Stimulated activated naive CD8-positive, alpha-beta T cell treated with anti-CD3 and anti-CD28 coated beads, Interleukin-15, amount 100 ng/mL, for 72 hours (primary cell): ENCODE measurements around the gene TRIM37.
A peak's percentile ranks its signal among the peaks of the same experiment; 100 is the strongest.
"Not testable (repeated sequence)": the region's sequence is repeated elsewhere in the genome, so short reads cannot be mapped to it uniquely, and the experiment has no call there.

Source experiments
- ATAC-seq: fragments of 150-1000 bp; cut with Tn5 transposase; 2 replicates; pipeline ENCODE4 v1.10.0; 2021; ENCODE audit warnings: mild to moderate bottlenecking, moderate library complexity
- DNase-seq, 2 donors: peaks; one replicate each; pipeline ENCODE4 v3.0.0; 2021 to 2022
- H3K27ac Mint-ChIP-seq, 2 donors: one replicate each; pipeline ENCODE4 v1.8.0; 2022; ENCODE audit warnings: mild to moderate bottlenecking in 2 of 2, mixed read lengths in 2 of 2, moderate library complexity in 2 of 2
- H3K27me3 Mint-ChIP-seq: one replicate; pipeline ENCODE4 v1.8.0; 2022; ENCODE audit warnings: mixed read lengths
- H3K4me1 Mint-ChIP-seq: one replicate; pipeline ENCODE4 v1.8.0; 2022; ENCODE audit warnings: mild to moderate bottlenecking, mixed read lengths
- H3K4me3 Mint-ChIP-seq, 2 donors: one replicate each; pipeline ENCODE4 v1.8.0; 2022; ENCODE audit warnings: mild to moderate bottlenecking in 2 of 2, mixed read lengths in 2 of 2, moderate library complexity in 1 of 2
- H3K9me3 Mint-ChIP-seq, 2 donors: one replicate each; pipeline ENCODE4 v1.8.0; 2022; ENCODE audit warnings: mixed read lengths in 2 of 2

The TRIM37 gene

GRCh38 chr17:59106463-59107305 lies at the start of gene TRIM37:
TSS of gene TRIM37 (minus strand) at chr17:59106880. CDS start at chr17:59106461, 419 bp downstream.
- H3K4me3 Mint-ChIP-seq, result peak within 1 kb of the TSS; percentile 96 to 100
- ATAC-seq (peak; percentile 97), DNase-seq (peak; percentile 99 to 100)
- H3K27me3 Mint-ChIP-seq, result no peaks in the 10 kb centered on the region
- no peaks in the 10 kb centered on the region for H3K9me3 Mint-ChIP-seq
- H3K27ac Mint-ChIP-seq, result peak within 1 kb of the TSS; percentile 99
- peaks cover 61% of the 10 kb centered on the region for H3K4me1 Mint-ChIP-seq

GRCh38 chr17:59155439-59156177 lies 48.9 kb upstream of the TRIM37 start, which contains the start of gene PRR11:
TSS of gene PRR11 (plus strand) at chr17:59155746. CDS start at chr17:59169753, 14,007 bp downstream.
- Mint-ChIP-seq H3K9me3 (no peaks in the 10 kb centered on the region), H3K4me1 (peaks cover 45% of the 10 kb centered on the region), H3K27ac (no peak within 1 kb of the TSS), H3K4me3 (no peak within 1 kb of the TSS), H3K27me3 (no peaks in the 10 kb centered on the region)
- ATAC-seq (peak; percentile 92), DNase-seq (peak; percentile 90 to 96)

GRCh38 chr17:59154721-59155438 lies 48.2 kb upstream of the TRIM37 start, which contains the start of gene SKA2:
TSS of gene SKA2 (minus strand) at chr17:59155186. CDS start at chr17:59155163, 23 bp downstream.
- Mint-ChIP-seq H3K9me3 (no peaks in the 10 kb centered on the region), H3K4me3 (no peak within 1 kb of the TSS), H3K4me1 (peaks cover 53% of the 10 kb centered on the region), H3K27ac (peak within 1 kb of the TSS; percentile 95 to 98), H3K27me3 (no peaks in the 10 kb centered on the region)
- ATAC-seq (peak; percentile 91), DNase-seq (peak; percentile 97 to 99)

GRCh38 chr17:59154292-59154720 lies 47.6 kb upstream of the TRIM37 start:
- peaks cover 53% of the 10 kb centered on the region for H3K4me1 Mint-ChIP-seq
- no peaks in the 10 kb centered on the region for H3K9me3 Mint-ChIP-seq
- ATAC-seq, result no peak
- DNase-seq, result peak in 1 of 2 donors; percentile 41
- H3K27ac Mint-ChIP-seq, result peak overlapping the region in 1 of 2 donors; percentile 95
- no peaks in the 10 kb centered on the region for H3K27me3 Mint-ChIP-seq
- H3K4me3 Mint-ChIP-seq, result no peak overlapping the region

- DNase-seq (no peak), ATAC-seq (no peak)
- H3K4me1 Mint-ChIP-seq, result peaks cover 48% of the 10 kb centered on the region
- no peaks in the 10 kb centered on the region for H3K27me3 Mint-ChIP-seq
- no peak overlapping the region for H3K4me3 Mint-ChIP-seq
- no peaks in the 10 kb centered on the region for H3K9me3 Mint-ChIP-seq
- no peak overlapping the region for H3K27ac Mint-ChIP-seq
Observed at GRCh38 chr17:59152925-59153324, 46.2 kb upstream of the TRIM37 start.

- no peak overlapping the region for H3K27ac Mint-ChIP-seq
- H3K4me1 Mint-ChIP-seq, result peaks cover 47% of the 10 kb centered on the region
- no peak for ATAC-seq
- H3K4me3 Mint-ChIP-seq, result peak overlapping the region; percentile 4 to 29
- no peaks in the 10 kb centered on the region for H3K27me3 Mint-ChIP-seq
- DNase-seq, result no peak
- H3K9me3 Mint-ChIP-seq, result no peaks in the 10 kb centered on the region
Observed at GRCh38 chr17:59151591-59151990, 44.9 kb upstream of the TRIM37 start.

- no peaks in the 10 kb centered on the region for H3K27me3 Mint-ChIP-seq
- H3K9me3 Mint-ChIP-seq, result no peaks in the 10 kb centered on the region
- ATAC-seq, result no peak
- no peak overlapping the region for H3K27ac Mint-ChIP-seq
- H3K4me3 Mint-ChIP-seq, result no peak overlapping the region
- DNase-seq, result no peak
- peaks cover 48% of the 10 kb centered on the region for H3K4me1 Mint-ChIP-seq
Observed at GRCh38 chr17:59151006-59151405, 44.3 kb upstream of the TRIM37 start.

GRCh38 chr17:59149841-59150511 lies 43.3 kb upstream of the TRIM37 start:
- Mint-ChIP-seq H3K27ac (no peak overlapping the region), H3K27me3 (no peaks in the 10 kb centered on the region), H3K9me3 (no peaks in the 10 kb centered on the region), H3K4me1 (peaks cover 57% of the 10 kb centered on the region), H3K4me3 (no peak overlapping the region)
- DNase-seq, result no peak
- peak; percentile 53 for ATAC-seq

GRCh38 chr17:59149051-59149450 lies 42.4 kb upstream of the TRIM37 start:
- peaks cover 53% of the 10 kb centered on the region for H3K4me1 Mint-ChIP-seq
- H3K9me3 Mint-ChIP-seq, result no peaks in the 10 kb centered on the region
- H3K27ac Mint-ChIP-seq, result no peak overlapping the region

GRCh38 chr17:59145571-59146096 lies 39.0 kb upstream of the TRIM37 start:
- Mint-ChIP-seq H3K9me3 (no peaks in the 10 kb centered on the region), H3K4me3 (no peak overlapping the region), H3K4me1 (peaks cover 33% of the 10 kb centered on the region), H3K27me3 (no peaks in the 10 kb centered on the region), H3K27ac (no peak overlapping the region)
- ATAC-seq (no peak), DNase-seq (no peak)

More at GRCh38 chr17:59149051-59149450, 42.4 kb upstream of the TRIM37 start:
- no peak overlapping the region for H3K4me3 Mint-ChIP-seq
- DNase-seq, result no peak
- no peak for ATAC-seq
- H3K27me3 Mint-ChIP-seq, result no peaks in the 10 kb centered on the region

GRCh38 chr17:59141860-59142259 lies 35.2 kb upstream of the TRIM37 start:
- peaks cover 13% of the 10 kb centered on the region for H3K4me1 Mint-ChIP-seq
- no peak for ATAC-seq
- no peaks in the 10 kb centered on the region for H3K9me3 Mint-ChIP-seq
- H3K4me3 Mint-ChIP-seq, result no peak overlapping the region
- H3K27me3 Mint-ChIP-seq, result no peaks in the 10 kb centered on the region
- DNase-seq, result no peak
- H3K27ac Mint-ChIP-seq, result no peak overlapping the region

GRCh38 chr17:59139939-59140338 lies 33.3 kb upstream of the TRIM37 start:
- Mint-ChIP-seq H3K9me3 (no peaks in the 10 kb centered on the region), H3K27me3 (no peaks in the 10 kb centered on the region), H3K27ac (no peak overlapping the region), H3K4me3 (no peak overlapping the region), H3K4me1 (no peaks in the 10 kb centered on the region)
- DNase-seq, result no peak
- ATAC-seq, result no peak

- not testable (repeated sequence) for DNase-seq, H3K9me3 Mint-ChIP-seq, ATAC-seq, H3K27ac Mint-ChIP-seq, H3K4me3 Mint-ChIP-seq, H3K4me1 Mint-ChIP-seq, H3K27me3 Mint-ChIP-seq
Observed at GRCh38 chr17:59138339-59138738, 31.7 kb upstream of the TRIM37 start.

- DNase-seq, result no peak
- ATAC-seq, result no peak
- H3K4me3 Mint-ChIP-seq, result no peak overlapping the region
- H3K27ac Mint-ChIP-seq, result no peak overlapping the region
- no peaks in the 10 kb centered on the region for H3K9me3 Mint-ChIP-seq
- H3K27me3 Mint-ChIP-seq, result no peaks in the 10 kb centered on the region
- H3K4me1 Mint-ChIP-seq, result no peaks in the 10 kb centered on the region
Observed at GRCh38 chr17:59131131-59131530, 24.5 kb upstream of the TRIM37 start.

GRCh38 chr17:59129814-59130213 lies 23.1 kb upstream of the TRIM37 start:
- H3K9me3 Mint-ChIP-seq, result no peaks in the 10 kb centered on the region
- no peaks in the 10 kb centered on the region for H3K4me1 Mint-ChIP-seq
- H3K27ac Mint-ChIP-seq, result no peak overlapping the region
- ATAC-seq (no peak), DNase-seq (no peak)
- no peak overlapping the region for H3K4me3 Mint-ChIP-seq
- no peaks in the 10 kb centered on the region for H3K27me3 Mint-ChIP-seq
